Ishikawa (cell line): ENCODE data around the gene LOXHD1.

Experiments used
- EGR1 ChIP-seq: IDR thresholded peaks from 2 replicates; pipeline ENCODE4 v1.6.1; 2012
- MAX ChIP-seq: IDR thresholded peaks from 2 replicates; pipeline ENCODE4 v1.6.1; 2012
- NFIC ChIP-seq: IDR thresholded peaks from 2 replicates; pipeline ENCODE4 v1.6.1; 2012

GRCh38 chr18:46541626-46542189 is 115.3 kb downstream of the LOXHD1 start:
- TF ChIP-seq EGR1 (no peak), NFIC (no peak), MAX (no peak)
